ENCODE results near the gene RRAGD.

GRCh38 chr6:89351671-89352277 lies 60.3 kb downstream of the RRAGD start:
- TF ChIP-seq, protein P1, sequence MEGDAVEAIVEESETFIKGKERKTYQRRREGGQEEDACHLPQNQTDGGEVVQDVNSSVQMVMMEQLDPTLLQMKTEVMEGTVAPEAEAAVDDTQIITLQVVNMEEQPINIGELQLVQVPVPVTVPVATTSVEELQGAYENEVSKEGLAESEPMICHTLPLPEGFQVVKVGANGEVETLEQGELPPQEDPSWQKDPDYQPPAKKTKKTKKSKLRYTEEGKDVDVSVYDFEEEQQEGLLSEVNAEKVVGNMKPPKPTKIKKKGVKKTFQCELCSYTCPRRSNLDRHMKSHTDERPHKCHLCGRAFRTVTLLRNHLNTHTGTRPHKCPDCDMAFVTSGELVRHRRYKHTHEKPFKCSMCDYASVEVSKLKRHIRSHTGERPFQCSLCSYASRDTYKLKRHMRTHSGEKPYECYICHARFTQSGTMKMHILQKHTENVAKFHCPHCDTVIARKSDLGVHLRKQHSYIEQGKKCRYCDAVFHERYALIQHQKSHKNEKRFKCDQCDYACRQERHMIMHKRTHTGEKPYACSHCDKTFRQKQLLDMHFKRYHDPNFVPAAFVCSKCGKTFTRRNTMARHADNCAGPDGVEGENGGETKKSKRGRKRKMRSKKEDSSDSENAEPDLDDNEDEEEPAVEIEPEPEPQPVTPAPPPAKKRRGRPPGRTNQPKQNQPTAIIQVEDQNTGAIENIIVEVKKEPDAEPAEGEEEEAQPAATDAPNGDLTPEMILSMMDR (conservative IDR thresholded peaks at IDR 0.05; ENCODE audit: low read depth in 2 of 2) = no peak
- TF ChIP-seq POLR2AphosphoS5 (IDR thresholded peaks at IDR 0.05; ENCODE audit: low read depth) (no peak), EZH2 (IDR thresholded peaks at IDR 0.05; ENCODE audit: low read depth, unreplicated experiment) (peak; percentile 20), CREB1 (CRISPR knock-in tag; IDR thresholded peaks at IDR 0.05; ENCODE audit: low read depth) (no peak), EZH2phosphoT487 (IDR thresholded peaks at IDR 0.05; ENCODE audit: unreplicated experiment) (no peak), STAT1 (IDR thresholded peaks at IDR 0.05; ENCODE audit: unreplicated experiment) (no peak), REST (IDR thresholded peaks at IDR 0.05; ENCODE audit: unreplicated experiment) (no peak), JUNB (IDR thresholded peaks at IDR 0.05; ENCODE audit: unreplicated experiment) (no peak), ZNF114 (CRISPR knock-in tag; IDR thresholded peaks at IDR 0.05) (no peak), ZNF331 (CRISPR knock-in tag; IDR thresholded peaks at IDR 0.05; ENCODE audit: low read depth) (no peak), ZNF462 (CRISPR knock-in tag; IDR thresholded peaks at IDR 0.05) (no peak)
- TF ChIP-seq, protein P2, sequence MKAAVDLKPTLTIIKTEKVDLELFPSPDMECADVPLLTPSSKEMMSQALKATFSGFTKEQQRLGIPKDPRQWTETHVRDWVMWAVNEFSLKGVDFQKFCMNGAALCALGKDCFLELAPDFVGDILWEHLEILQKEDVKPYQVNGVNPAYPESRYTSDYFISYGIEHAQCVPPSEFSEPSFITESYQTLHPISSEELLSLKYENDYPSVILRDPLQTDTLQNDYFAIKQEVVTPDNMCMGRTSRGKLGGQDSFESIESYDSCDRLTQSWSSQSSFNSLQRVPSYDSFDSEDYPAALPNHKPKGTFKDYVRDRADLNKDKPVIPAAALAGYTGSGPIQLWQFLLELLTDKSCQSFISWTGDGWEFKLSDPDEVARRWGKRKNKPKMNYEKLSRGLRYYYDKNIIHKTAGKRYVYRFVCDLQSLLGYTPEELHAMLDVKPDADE (IDR thresholded peaks at IDR 0.05) = no peak
